Measurements from ENCODE around the gene HPD. TPM values are rescaled to one million over a fixed set of nuclear protein-coding genes. Genes with fewer than 3 reads are reported as not detected.

The HPD gene
- total and polyA plus RNA-seq, 2 experiments from 2014 or later, result 20.9 to 35.8 TPM

DNA sequence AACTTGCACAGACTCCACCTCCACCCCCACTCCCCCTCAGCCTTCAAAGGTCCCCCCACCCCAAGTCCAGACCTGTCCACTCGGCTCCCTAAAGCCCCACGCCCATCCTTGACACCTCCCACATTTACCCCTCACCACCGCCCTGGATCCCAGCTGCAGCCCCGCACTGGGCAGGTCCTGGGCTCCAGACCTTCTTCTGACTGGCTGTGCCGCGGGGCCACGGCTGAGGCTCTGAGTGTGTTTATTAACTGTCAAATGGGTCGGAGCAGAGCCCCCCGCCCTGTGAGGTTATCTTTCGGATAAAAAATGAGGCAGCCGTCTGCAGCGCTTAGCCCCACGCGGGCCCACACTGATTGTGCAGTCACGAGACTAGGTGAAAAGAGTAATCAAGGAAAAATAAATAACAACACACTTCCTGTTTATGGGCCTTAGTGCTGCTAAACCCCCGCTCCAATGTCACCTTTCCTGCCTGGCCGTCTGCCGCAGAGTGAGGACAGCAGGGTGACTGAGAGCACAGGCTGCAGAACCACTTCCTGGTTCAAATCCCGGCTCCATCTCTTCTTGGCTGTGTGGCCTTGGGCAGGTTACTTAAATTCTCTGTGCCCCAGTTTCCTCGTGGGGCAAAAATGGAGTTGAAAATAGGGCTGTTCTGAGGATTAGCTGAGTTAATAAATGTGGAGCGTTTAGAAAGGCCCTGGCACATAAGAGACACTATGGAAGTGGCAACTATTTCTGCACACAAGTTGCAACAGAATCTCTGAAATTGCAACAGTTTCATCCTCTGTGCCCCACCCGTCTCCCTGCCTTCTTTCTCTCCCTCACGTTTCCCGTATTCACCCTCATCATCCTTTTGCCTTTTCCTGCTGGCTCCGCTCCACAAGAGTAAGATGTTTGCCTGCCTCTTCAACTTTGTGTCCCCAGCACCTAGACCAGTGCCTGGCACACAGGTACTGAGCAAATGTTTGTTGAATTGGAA is 45.5 kb downstream of the HPD start:
- Histone ChIP-seq H2AFZ (no peak overlapping the region), H3K27ac (peak overlapping the region; percentile 57), H3K9me2 (replicated peaks; ENCODE audit: insufficient read depth) (no peaks in the 10 kb centered on the region), H3K4me2 (peak overlapping the region; percentile 99), H3K4me3 (peak overlapping the region; percentile 91), H3K4me1 (ENCODE audit: insufficient read depth) (peaks cover 28% of the 10 kb centered on the region), H4K20me1 (ENCODE audit: insufficient read depth, poor library complexity, severe bottlenecking) (peaks cover 36% of the 10 kb centered on the region), H3K36me3 (replicated peaks; ENCODE audit: insufficient read depth, low read depth) (peaks cover 4% of the 10 kb centered on the region), H3K27me3 (no peaks in the 10 kb centered on the region), H3K9me3 (ENCODE audit: low read depth) (no peaks in the 10 kb centered on the region), H3K79me2 (peaks cover 75% of the 10 kb centered on the region)
- DNase-seq (ENCODE audit: low spot score), result no peak
- TF ChIP-seq EZH2 (IDR thresholded peaks at IDR 0.05; ENCODE audit: borderline replicate concordance) (no peak), EZH2phosphoT487 (IDR thresholded peaks at IDR 0.05; ENCODE audit: low read depth, severe bottlenecking, unreplicated experiment) (no peak)
- TF ChIP-seq, protein P1, sequence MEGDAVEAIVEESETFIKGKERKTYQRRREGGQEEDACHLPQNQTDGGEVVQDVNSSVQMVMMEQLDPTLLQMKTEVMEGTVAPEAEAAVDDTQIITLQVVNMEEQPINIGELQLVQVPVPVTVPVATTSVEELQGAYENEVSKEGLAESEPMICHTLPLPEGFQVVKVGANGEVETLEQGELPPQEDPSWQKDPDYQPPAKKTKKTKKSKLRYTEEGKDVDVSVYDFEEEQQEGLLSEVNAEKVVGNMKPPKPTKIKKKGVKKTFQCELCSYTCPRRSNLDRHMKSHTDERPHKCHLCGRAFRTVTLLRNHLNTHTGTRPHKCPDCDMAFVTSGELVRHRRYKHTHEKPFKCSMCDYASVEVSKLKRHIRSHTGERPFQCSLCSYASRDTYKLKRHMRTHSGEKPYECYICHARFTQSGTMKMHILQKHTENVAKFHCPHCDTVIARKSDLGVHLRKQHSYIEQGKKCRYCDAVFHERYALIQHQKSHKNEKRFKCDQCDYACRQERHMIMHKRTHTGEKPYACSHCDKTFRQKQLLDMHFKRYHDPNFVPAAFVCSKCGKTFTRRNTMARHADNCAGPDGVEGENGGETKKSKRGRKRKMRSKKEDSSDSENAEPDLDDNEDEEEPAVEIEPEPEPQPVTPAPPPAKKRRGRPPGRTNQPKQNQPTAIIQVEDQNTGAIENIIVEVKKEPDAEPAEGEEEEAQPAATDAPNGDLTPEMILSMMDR (IDR thresholded peaks at IDR 0.05; ENCODE audit: poor library complexity), result no peak
- 44% methylated on average over 25 of the region's 25 CpGs for WGBS (ENCODE audit: low lambda C conversion rate, missing lambda C conversion rate)

- peaks cover 36% of the 10 kb centered on the region for H4K20me1 ChIP-seq (ENCODE audit: insufficient read depth, poor library complexity, severe bottlenecking)
- no peak overlapping the region for H2AFZ ChIP-seq
Measured at GRCh38 chr12:121812320-121812871, 46.3 kb downstream of the HPD start.

DNA sequence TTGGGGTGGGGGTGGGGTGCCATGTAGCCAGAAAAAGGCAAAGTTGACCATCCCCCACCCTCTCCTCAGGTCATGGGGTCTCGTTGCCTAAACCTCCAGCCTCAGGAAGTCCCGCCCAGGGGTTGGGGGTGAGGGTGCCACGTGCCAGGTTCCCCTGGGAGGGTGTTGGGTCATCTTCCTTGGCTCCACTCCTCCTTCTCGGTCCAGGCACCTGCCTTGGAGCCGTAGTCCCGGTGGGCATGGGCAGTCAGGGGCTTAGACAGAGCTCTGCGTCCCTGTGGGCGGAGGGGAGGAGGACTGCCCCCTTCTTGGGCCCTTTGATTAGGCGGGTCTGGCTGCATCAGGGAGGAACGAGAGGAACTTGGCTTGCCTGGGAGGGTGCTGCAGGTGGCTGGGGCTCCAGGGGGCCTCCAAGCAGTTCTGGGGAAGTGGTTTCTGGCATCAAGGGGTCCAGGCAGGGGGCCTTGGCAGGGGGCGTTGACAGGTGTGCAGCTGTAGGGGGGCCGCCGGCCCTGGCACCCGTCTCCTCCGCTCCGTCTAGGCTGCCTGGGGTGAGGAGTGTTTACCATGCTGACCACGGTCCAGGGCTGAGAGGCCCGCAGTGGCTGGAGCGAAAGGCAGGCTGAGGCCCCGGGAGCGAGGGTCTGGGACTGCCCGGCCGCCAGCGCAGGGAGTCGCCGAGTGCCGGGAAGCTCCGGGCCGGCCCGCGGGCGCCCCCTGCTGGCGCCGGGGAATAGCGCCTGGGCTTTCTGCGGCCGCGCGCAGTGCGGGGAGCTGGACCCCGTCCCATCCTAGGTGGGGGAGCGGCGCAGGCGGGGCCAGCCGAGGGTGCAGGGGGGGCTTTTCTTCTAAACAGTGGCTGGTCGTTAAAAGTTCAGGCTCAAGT is 47.0 kb downstream of the HPD start:
- peaks cover 90% of the 10 kb centered on the region for H3K79me2 ChIP-seq
- no peaks in the 10 kb centered on the region for H3K9me3 ChIP-seq (ENCODE audit: low read depth)
- peaks cover 34% of the 10 kb centered on the region for H3K4me1 ChIP-seq (ENCODE audit: insufficient read depth)
- TF ChIP-seq, protein P1 (IDR thresholded peaks at IDR 0.05; ENCODE audit: poor library complexity), result peak; percentile 95
- TF ChIP-seq EZH2phosphoT487 (IDR thresholded peaks at IDR 0.05; ENCODE audit: low read depth, severe bottlenecking, unreplicated experiment), result no peak
- H3K36me3 ChIP-seq (replicated peaks; ENCODE audit: insufficient read depth, low read depth), result no peaks in the 10 kb centered on the region
- 10% methylated on average over 46 of the region's 46 CpGs for WGBS (ENCODE audit: low lambda C conversion rate, missing lambda C conversion rate)
- no peak overlapping the region for H2AFZ ChIP-seq
- no peaks in the 10 kb centered on the region for H3K9me2 ChIP-seq (replicated peaks; ENCODE audit: insufficient read depth)
- H4K20me1 ChIP-seq (ENCODE audit: insufficient read depth, poor library complexity, severe bottlenecking), result peaks cover 36% of the 10 kb centered on the region
- DNase-seq (ENCODE audit: low spot score), result peak; percentile 89
- H3K27ac ChIP-seq, result peak overlapping the region; percentile 89
- peak overlapping the region; percentile 99 for H3K4me2 ChIP-seq
- peak overlapping the region; percentile 91 for H3K4me3 ChIP-seq
- H3K27me3 ChIP-seq, result no peaks in the 10 kb centered on the region

More at GRCh38 chr12:121812320-121812871, 46.3 kb downstream of the HPD start:
- Histone ChIP-seq H3K9me3 (ENCODE audit: low read depth) (no peaks in the 10 kb centered on the region), H3K4me2 (peak overlapping the region; percentile 99), H3K27ac (peak overlapping the region; percentile 57), H3K9me2 (replicated peaks; ENCODE audit: insufficient read depth) (no peaks in the 10 kb centered on the region), H3K79me2 (peaks cover 83% of the 10 kb centered on the region), H3K4me3 (peak overlapping the region; percentile 91), H3K4me1 (ENCODE audit: insufficient read depth) (peaks cover 28% of the 10 kb centered on the region), H3K27me3 (no peaks in the 10 kb centered on the region), H3K36me3 (replicated peaks; ENCODE audit: insufficient read depth, low read depth) (no peaks in the 10 kb centered on the region)
- 12% methylated on average over 24 of the region's 26 CpGs for WGBS (ENCODE audit: low lambda C conversion rate, missing lambda C conversion rate)
- peak; percentile 87 for DNase-seq (ENCODE audit: low spot score)
- TF ChIP-seq EZH2 (IDR thresholded peaks at IDR 0.05; ENCODE audit: borderline replicate concordance) (no peak), EZH2phosphoT487 (IDR thresholded peaks at IDR 0.05; ENCODE audit: low read depth, severe bottlenecking, unreplicated experiment) (no peak)
- TF ChIP-seq, protein P1 (IDR thresholded peaks at IDR 0.05; ENCODE audit: poor library complexity), result peak; percentile 2
